ENCODE results near the gene DTWD2. TPM values are rescaled to one million over a fixed set of nuclear protein-coding genes. Genes with fewer than 3 reads are reported as not detected.
"Not testable (repeated sequence)": the region's sequence is repeated elsewhere in the genome, so short reads cannot be mapped to it uniquely, and the experiment has no call there.

The DTWD2 gene
- polyA plus RNA-seq, 1 donor from 2014 or later: 3.3 TPM

GRCh38 chr5:118882666-118883065 lies 105.7 kb downstream of the DTWD2 start:
- no peaks in the 10 kb centered on the region for H3K9me2 ChIP-seq (ENCODE audit: insufficient read depth, low read length)
- no peaks in the 10 kb centered on the region for H4K20me1 ChIP-seq (ENCODE audit: insufficient read depth)
- TF ChIP-seq TAF1 (IDR thresholded peaks at IDR 0.05; ENCODE audit: low read depth) (no peak), EZH2 (IDR thresholded peaks at IDR 0.05; ENCODE audit: borderline replicate concordance, insufficient read depth, low read length, poor library complexity, severe bottlenecking) (no peak), POLR2AphosphoS5 (IDR thresholded peaks at IDR 0.05) (no peak), MXI1 (conservative IDR thresholded peaks at IDR 0.05; ENCODE audit: poor library complexity, severe bottlenecking) (no peak), CTCF (IDR thresholded peaks at IDR 0.05; ENCODE audit: poor library complexity, severe bottlenecking) (no peak), RAD21 (conservative IDR thresholded peaks at IDR 0.05) (no peak), EP300 (conservative IDR thresholded peaks at IDR 0.05; ENCODE audit: poor library complexity, severe bottlenecking) (no peak), SMC3 (conservative IDR thresholded peaks at IDR 0.05; ENCODE audit: poor library complexity) (no peak)
- TF ChIP-seq, protein P1, sequence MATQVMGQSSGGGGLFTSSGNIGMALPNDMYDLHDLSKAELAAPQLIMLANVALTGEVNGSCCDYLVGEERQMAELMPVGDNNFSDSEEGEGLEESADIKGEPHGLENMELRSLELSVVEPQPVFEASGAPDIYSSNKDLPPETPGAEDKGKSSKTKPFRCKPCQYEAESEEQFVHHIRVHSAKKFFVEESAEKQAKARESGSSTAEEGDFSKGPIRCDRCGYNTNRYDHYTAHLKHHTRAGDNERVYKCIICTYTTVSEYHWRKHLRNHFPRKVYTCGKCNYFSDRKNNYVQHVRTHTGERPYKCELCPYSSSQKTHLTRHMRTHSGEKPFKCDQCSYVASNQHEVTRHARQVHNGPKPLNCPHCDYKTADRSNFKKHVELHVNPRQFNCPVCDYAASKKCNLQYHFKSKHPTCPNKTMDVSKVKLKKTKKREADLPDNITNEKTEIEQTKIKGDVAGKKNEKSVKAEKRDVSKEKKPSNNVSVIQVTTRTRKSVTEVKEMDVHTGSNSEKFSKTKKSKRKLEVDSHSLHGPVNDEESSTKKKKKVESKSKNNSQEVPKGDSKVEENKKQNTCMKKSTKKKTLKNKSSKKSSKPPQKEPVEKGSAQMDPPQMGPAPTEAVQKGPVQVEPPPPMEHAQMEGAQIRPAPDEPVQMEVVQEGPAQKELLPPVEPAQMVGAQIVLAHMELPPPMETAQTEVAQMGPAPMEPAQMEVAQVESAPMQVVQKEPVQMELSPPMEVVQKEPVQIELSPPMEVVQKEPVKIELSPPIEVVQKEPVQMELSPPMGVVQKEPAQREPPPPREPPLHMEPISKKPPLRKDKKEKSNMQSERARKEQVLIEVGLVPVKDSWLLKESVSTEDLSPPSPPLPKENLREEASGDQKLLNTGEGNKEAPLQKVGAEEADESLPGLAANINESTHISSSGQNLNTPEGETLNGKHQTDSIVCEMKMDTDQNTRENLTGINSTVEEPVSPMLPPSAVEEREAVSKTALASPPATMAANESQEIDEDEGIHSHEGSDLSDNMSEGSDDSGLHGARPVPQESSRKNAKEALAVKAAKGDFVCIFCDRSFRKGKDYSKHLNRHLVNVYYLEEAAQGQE (IDR thresholded peaks at IDR 0.05; ENCODE audit: borderline replicate concordance): no peak
- H3K4me3 ChIP-seq (ENCODE audit: low read length): no peak overlapping the region
- H3K36me3 ChIP-seq (ENCODE audit: insufficient read depth, low read length): no peaks in the 10 kb centered on the region
- H3K9me3 ChIP-seq (ENCODE audit: low read length): no peaks in the 10 kb centered on the region
- no peak overlapping the region for H3K27ac ChIP-seq (ENCODE audit: low read length)
- no peak overlapping the region for H3K4me2 ChIP-seq (ENCODE audit: low read length)
- no peak overlapping the region for H2AFZ ChIP-seq (ENCODE audit: low read depth, low read length)
- no peak overlapping the region for H3K9ac ChIP-seq (ENCODE audit: low read length)
- no peaks in the 10 kb centered on the region for H3K79me2 ChIP-seq (replicated peaks; ENCODE audit: insufficient read depth, low read length)
- H3F3A ChIP-seq (ENCODE audit: insufficient read depth, low read length, poor library complexity, severe bottlenecking): no peaks in the 10 kb centered on the region
- no peaks in the 10 kb centered on the region for H3K27me3 ChIP-seq (ENCODE audit: insufficient read depth, low read depth, low read length)

GRCh38 chr5:118876852-118877251 lies 111.5 kb downstream of the DTWD2 start:
- H4K20me1 ChIP-seq (ENCODE audit: insufficient read depth); H3K27ac ChIP-seq (ENCODE audit: low read length); H3K9me3 ChIP-seq (ENCODE audit: low read length); H3K79me2 ChIP-seq (replicated peaks; ENCODE audit: insufficient read depth, low read length); H3K9me2 ChIP-seq (ENCODE audit: insufficient read depth, low read length); H3K4me3 ChIP-seq (ENCODE audit: low read length); H3K9ac ChIP-seq (ENCODE audit: low read length); H3K36me3 ChIP-seq (ENCODE audit: insufficient read depth, low read length); H3F3A ChIP-seq (ENCODE audit: insufficient read depth, low read length, poor library complexity, severe bottlenecking); H3K27me3 ChIP-seq (ENCODE audit: insufficient read depth, low read depth, low read length); H3K4me2 ChIP-seq (ENCODE audit: low read length); H2AFZ ChIP-seq (ENCODE audit: low read depth, low read length): not testable (repeated sequence)

GRCh38 chr5:118875131-118875530 lies 113.2 kb downstream of the DTWD2 start:
- Histone ChIP-seq H3K79me2 (replicated peaks; ENCODE audit: insufficient read depth, low read length) (no peaks in the 10 kb centered on the region), H3K4me3 (ENCODE audit: low read length) (no peak overlapping the region), H3K9me3 (ENCODE audit: low read length) (peaks cover 8% of the 10 kb centered on the region), H3K36me3 (ENCODE audit: insufficient read depth, low read length) (no peaks in the 10 kb centered on the region), H3F3A (ENCODE audit: insufficient read depth, low read length, poor library complexity, severe bottlenecking) (no peaks in the 10 kb centered on the region), H3K4me2 (ENCODE audit: low read length) (no peak overlapping the region), H3K27me3 (ENCODE audit: insufficient read depth, low read depth, low read length) (no peaks in the 10 kb centered on the region), H3K9ac (ENCODE audit: low read length) (no peak overlapping the region), H2AFZ (ENCODE audit: low read depth, low read length) (no peak overlapping the region), H3K9me2 (ENCODE audit: insufficient read depth, low read length) (no peaks in the 10 kb centered on the region), H3K27ac (ENCODE audit: low read length) (no peak overlapping the region), H4K20me1 (ENCODE audit: insufficient read depth) (no peaks in the 10 kb centered on the region)
- no peak for TF ChIP-seq TAF1 (IDR thresholded peaks at IDR 0.05; ENCODE audit: low read depth)
- no peak for TF ChIP-seq POLR2AphosphoS5 (IDR thresholded peaks at IDR 0.05)
- TF ChIP-seq, protein P1 (IDR thresholded peaks at IDR 0.05; ENCODE audit: borderline replicate concordance): no peak
- no peak for TF ChIP-seq EP300 (conservative IDR thresholded peaks at IDR 0.05; ENCODE audit: poor library complexity, severe bottlenecking)
- TF ChIP-seq RAD21 (conservative IDR thresholded peaks at IDR 0.05): no peak
- no peak for TF ChIP-seq SMC3 (conservative IDR thresholded peaks at IDR 0.05; ENCODE audit: poor library complexity)
- TF ChIP-seq EZH2 (IDR thresholded peaks at IDR 0.05; ENCODE audit: borderline replicate concordance, insufficient read depth, low read length, poor library complexity, severe bottlenecking): no peak
- no peak for TF ChIP-seq MXI1 (conservative IDR thresholded peaks at IDR 0.05; ENCODE audit: poor library complexity, severe bottlenecking)
- no peak for TF ChIP-seq CTCF (IDR thresholded peaks at IDR 0.05; ENCODE audit: poor library complexity, severe bottlenecking)

Measured in neural cell (in vitro differentiated cells).